GM19395 (cell line): ENCODE measurements around the gene ZNF784.

ENCODE experiments used
- ATAC-seq: cut with Tn5 transposase; IDR thresholded peaks from one replicate; pipeline ENCODE4 v1.9.1; 2021; ENCODE audit warnings: mild to moderate bottlenecking, moderate library complexity; ENCODE audit not compliant: unreplicated experiment

The ZNF784 gene

GRCh38 chr19:55603581-55604292 is 20.6 kb downstream of the ZNF784 start:
- ATAC-seq, result no peak

GRCh38 chr19:55603115-55603514 is 21.3 kb downstream of the ZNF784 start:
- no peak for ATAC-seq

- ATAC-seq, result no peak
These were observed 22.0 kb downstream of the ZNF784 start for GRCh38 chr19:55602104-55603001.

- ATAC-seq, result no peak
These were observed 23.3 kb downstream of the ZNF784 start for GRCh38 chr19:55601084-55601483.

GRCh38 chr19:55600662-55601028 is 23.7 kb downstream of the ZNF784 start:
- no peak for ATAC-seq

- peak; percentile 58 for ATAC-seq
These were observed 24.3 kb downstream of the ZNF784 start, which contains the start of gene ZNF524 for GRCh38 chr19:55599842-55600661. TSS of gene ZNF524 (plus strand) at chr19:55600288. CDS start at chr19:55602113, 1,825 bp downstream.

GRCh38 chr19:55599468-55599841 is 24.9 kb downstream of the ZNF784 start, which contains the start of gene FIZ1:
TSS of gene FIZ1 (minus strand) at chr19:55599517. CDS start at chr19:55597865, 1,652 bp downstream.
- ATAC-seq, result peak; percentile 65

- ATAC-seq, result peak; percentile 51
These were observed 25.5 kb downstream of the ZNF784 start for GRCh38 chr19:55598719-55599467.

GRCh38 chr19:55598034-55598433 is 26.3 kb downstream of the ZNF784 start:
- no peak for ATAC-seq

- ATAC-seq, result no peak
These were observed 26.9 kb downstream of the ZNF784 start for GRCh38 chr19:55597501-55597921.

- ATAC-seq, result no peak
These were observed 28.1 kb downstream of the ZNF784 start for GRCh38 chr19:55596304-55596703.

- ATAC-seq, result no peak
These were observed 29.3 kb downstream of the ZNF784 start for GRCh38 chr19:55594996-55595545.

- ATAC-seq, result no peak
These were observed 31.1 kb downstream of the ZNF784 start for GRCh38 chr19:55593096-55593772.

GRCh38 chr19:55592391-55593090 is 31.8 kb downstream of the ZNF784 start:
- ATAC-seq, result no peak

GRCh38 chr19:55591555-55591954 is 32.8 kb downstream of the ZNF784 start:
- no peak for ATAC-seq

GRCh38 chr19:55590617-55591016 is 33.7 kb downstream of the ZNF784 start:
- ATAC-seq, result no peak

GRCh38 chr19:55590109-55590508 is 34.3 kb downstream of the ZNF784 start:
- ATAC-seq, result no peak

GRCh38 chr19:55588738-55589137 is 35.6 kb downstream of the ZNF784 start:
- no peak for ATAC-seq
